NCI-H187 treated with DMSO at 0.1 percent for 48 hours (cell line): ENCODE data around the gene SYMPK.
A peak's percentile ranks its signal among the peaks of the same experiment; 100 is the strongest.
"Not testable (repeated sequence)": the region's sequence is repeated elsewhere in the genome, so short reads cannot be mapped to it uniquely, and the experiment has no call there.

Experiments used
- DNase-seq: peaks from one replicate; lab custom pipeline; 2025; lab: John Stamatoyannopoulos, UW

Gene SYMPK

DNA sequence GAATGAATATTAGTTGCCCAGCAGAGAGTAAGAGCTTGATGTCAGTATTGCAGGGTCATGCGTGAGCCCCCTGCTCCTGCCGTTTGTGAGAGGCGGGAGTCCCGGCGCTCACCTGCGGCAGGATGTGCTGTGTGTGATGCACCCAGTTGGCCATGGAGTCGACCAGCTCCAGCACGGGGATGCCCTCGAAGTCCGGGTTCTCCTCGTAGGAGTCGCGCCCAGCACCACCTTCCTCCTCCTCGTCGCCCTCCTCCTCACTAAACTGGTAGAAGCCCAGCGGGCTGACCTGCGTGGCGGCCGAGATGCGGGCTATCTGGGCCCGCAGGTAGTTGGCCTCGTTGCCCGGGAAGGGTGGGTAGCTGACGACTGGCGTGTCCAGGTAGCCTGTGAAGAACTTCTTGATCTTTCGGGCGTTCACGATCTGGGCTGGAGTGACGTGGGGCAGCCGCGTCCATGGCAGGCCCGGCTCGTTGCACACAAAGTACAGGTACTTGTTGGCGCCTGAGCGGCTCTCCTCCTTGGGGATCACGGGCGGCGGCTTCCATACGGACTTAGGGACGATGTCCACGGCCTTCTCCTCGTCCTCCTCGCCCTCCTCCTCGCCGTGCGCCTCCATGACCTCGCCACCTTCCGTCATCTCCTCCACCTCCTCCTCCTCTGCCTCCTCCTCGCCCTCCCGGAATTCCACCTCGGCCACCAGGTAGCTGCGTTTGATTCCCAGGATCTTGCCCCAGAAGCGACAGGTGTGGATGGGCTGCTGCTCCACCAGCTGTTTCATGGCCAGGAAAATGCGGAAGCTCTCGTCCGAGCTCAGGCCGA is 58.6 kb downstream of the SYMPK start:
- no peak for DNase-seq

DNA sequence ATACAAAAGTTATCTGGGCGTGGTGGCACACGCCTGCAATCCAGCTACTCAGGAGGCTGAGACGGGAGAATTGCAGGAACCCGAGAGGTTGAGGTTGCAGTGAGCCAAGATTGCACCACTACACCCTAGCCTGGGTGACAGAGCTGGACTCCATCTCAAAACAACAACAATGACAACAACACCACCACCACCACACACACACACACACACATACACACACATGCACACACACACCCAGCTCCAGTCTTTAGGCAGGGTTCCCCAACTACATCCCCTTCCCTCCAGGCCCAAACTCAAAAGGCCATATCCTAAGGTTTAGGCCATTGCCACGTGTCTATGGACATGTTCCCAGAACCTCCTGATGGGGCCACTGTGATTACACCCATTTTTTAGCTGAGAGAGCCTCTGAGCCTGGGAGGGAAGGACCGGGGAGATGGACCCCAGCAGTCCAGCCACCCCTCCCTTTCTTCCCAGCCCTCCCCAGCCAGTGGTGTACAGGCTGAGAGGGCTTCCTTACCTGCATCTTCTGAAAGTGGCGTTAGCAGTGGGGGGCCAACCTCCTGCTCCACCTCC is 61.3 kb downstream of the SYMPK start:
- no peak for DNase-seq

DNA sequence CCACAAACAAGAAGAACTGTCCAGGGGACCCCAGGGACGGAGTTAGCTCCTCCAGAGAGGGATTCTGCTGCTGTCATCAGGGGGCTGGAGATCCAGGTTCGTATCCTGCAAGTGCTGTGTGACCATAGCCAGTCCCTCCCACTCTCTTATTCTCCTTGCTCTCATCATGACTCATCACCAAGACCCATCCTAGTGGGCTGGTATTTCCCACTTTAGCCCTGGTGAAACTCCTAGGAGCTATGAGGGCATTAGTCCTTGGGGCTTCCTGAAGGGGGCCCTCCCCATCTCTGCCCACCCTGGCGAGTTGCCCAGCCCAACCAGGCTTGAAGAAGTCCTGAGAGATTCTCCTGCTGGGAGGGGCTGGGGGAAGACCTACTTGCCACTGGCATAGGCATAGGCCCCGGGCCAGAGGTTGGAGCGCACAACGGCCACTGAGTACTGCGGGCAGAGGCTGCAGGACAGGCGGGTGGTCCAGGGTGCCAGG is 62.8 kb downstream of the SYMPK start:
- DNase-seq: no peak

DNA sequence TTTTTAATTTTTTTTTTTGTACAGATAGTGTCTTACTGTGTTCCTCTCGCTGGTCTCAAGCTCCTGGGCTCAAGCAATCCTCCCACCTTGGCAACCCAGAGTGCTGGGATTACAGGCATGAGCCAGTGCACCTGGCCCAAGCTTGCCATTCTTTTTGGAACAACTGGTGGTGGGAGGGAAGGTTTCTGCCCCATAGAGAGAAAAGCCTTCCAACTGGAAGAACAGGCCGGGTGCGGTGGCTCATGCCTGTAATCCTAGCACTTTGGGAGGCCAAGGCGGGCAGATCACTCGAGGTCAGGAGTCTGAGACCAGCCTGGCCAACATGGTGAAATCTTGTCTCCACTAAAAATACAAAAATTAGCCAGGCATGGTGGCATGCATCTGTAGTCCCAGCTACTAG is 63.4 kb downstream of the SYMPK start:
- not testable (repeated sequence) for DNase-seq

DNA sequence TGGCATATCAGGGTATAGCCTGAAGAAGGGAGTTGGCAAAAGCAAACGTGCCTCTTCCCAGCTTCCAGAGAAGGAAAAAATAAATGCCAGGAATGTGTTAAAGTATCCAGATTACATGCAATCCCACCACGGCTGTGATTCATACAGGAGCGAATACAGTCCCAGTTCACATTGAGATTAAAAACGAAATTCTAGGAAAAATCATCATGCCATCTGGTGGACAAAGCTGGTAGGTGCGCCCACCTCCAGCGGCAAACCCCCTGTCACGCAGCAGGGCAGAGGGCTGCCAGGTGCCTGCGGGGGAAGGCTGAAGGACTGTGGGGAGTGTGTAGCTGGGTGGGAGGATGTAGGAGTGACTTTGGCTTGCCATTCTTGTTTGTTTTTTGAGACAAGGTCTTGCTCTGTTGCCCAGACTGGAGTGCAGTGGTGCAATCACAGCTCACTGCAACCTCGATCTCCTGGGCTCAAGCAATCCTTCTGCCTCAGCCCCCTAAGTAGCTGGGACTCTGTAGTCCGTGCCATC is 63.9 kb downstream of the SYMPK start:
- peak; percentile 30 for DNase-seq

DNA sequence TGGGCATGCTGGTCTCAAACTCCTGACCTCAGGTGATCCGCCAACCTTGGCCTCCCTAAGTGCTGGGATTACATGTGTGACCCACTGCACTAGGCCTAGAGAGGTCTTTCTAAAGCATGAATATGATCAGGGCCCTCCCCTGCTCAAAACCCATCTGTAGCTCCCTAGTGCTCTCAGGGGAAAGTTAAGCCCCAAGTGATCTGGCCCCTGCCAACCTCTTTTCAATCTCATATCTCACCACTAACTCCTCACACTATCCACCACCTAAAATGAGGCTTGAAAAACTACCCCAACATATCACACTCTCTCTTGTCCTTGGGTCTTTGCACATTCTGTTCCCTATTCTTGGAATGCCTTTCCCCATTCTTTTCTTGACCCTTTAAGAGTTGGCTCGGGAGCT is 68.3 kb downstream of the SYMPK start:
- no peak for DNase-seq

DNA sequence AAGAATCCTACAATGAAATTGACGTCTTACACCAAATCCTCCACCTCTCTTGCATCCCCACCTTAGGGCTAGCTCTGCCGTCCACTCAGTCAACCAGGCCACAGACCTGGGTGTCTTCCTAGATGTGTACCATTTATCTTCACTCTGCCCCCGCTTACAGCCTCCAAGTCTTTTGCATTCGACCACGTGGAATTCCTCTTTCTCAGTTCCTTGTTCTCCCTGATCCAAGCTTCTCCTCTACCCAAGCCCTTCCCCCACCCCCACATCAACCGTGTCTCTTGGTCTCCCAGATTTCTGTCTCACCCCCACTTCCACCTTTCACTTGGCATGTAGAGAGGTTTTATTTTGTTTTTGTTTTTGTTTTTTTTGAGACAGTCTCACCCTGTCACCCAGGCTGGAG is 69.1 kb downstream of the SYMPK start:
- DNase-seq: no peak

DNA sequence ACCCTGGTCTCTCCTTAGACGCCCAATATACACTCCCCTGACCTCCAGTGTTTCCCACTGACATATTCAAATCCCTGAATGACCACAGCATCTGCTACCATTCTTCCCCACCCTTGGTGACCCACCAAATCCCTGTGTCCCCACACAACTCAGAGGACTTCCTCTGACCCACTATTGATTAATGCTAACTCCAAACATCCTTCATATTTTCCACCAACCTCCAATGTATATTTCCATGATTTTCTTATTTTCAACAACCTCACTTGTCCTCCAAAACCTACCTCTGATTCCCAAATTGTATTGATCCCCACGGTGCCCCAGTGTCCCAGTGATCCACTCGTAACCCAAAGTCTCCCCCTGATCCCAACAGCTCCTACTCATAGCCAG is 69.8 kb downstream of the SYMPK start:
- DNase-seq: no peak

DNA sequence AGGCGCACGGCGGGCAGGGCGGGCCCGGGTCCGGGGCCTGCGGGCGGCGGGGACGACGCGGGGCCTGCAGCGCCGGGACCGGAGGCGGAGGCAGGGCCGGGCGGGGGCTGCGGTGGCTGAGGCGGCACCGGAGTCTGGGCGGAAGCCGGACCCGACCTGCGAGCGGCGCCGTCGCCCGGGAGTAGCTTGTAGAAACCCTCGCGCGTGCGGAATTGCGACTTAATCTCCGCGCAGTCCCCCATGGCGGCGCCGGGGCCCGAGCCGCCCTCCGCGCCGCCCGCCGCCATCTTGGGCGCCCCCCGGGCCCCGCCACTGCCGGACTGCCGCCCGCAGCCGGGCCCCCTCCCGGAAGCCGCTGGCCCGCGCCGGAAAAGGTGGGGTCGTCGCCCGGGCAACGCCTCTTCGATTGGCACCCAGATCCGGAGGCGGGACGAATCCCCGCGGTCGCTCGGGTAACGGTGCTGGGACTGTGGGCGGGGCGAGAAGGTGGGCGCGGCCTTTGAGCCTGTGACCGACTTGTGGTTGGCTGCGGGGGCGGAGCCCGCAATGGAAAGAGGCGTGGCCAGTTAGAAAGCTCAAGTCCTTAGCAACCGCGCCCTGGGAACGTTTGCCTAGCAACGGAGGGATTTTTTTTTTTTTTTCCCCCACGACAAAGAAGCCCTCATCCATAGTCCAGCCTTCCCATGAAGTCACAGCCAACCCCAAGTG is 70.3 kb downstream of the SYMPK start, which contains the start of gene DMWD:
DMWD (minus strand) TSS at position 376 of the 708 bp plus-strand sequence; CDS start at position 287, 89 bp downstream.
- peak; percentile 97 for DNase-seq

DNA sequence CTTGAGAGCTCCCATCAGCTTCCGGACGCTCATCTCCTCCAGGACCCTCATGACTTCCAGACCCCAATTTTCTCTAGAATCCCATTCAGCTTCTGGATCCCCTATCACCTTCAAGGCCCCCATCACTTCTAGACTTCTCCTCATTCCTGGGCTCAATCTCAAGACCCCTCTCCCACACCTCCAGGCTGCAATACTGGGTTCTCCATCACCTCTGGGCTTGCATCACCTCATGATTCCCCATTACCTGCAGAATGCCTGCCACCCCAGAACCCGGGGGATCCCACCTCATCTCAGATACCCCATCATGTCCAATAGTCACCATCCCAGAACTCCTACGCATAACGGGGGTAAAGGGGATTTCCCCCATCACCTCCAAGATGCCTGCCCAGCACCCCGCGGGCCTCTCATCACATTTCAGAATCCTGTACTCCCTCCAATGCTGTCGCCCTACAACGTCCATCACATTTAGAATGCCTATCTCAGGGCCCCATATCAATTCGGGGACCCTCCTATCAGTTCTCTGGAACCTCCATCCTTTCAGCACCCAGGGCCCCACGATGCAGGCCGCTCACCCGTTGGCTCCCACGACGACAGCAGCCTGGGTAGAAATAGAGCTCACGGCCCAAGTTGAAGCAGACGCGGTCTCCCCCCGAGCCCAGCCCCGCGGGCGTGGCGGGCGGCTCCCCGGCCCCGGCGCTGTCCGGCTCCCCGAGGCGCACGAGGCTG is 71.0 kb downstream of the SYMPK start:
- no peak for DNase-seq

DNA sequence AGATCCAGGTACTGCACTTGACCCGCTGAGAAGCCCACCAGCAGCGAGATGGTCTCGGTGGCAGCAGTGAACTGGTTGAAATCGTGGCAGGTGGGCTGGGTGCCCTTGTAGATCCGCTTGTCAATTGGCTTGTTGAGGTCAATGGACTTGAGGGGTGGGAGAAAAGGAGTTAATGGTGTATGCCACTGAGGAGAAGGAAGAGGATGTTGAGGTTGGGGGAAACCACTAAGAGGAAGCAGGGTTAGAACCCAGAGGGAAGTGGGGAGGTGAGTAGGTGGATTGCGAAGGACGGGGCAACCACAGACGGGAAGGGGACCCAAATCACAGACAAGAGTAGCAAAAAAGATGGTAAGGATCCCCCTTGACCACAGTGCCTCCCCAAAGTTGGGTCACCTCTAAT is 72.0 kb downstream of the SYMPK start:
- no peak for DNase-seq

DNA sequence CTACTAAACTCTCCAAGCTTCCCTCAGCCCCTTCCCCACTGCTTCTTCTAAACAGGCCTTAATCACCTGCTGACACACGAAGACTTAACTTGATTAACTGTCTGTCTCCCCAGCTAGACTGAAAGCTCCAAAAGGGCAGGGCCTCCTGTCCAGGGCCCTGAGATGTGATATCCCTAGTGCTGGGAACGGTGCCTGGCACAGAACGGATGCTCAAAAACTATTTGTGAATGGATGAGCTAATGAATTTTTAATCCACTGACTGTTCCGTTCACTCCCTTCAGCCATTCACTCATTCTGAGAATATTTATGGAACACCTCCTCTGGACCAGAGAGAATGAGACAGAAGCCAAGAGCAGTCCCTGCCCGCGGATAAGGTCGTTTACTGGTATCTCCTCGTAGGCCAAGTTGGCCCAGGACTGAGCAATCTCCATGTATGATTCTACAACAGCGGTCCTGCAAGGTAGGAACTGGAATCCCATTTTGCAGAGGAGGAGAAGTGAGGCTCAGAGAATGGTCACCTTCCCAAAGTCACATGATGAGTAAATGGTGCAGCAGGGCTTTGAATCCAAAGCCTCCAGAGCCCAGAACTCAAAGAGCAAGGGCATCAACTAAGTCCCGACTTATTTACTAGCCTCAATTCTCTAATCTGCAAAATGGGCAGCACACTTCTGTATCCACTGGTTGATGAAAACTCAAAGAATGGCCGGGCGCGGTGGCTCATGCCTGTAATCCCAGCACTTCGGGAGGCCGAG is 73.7 kb downstream of the SYMPK start:
- DNase-seq: no peak

DNA sequence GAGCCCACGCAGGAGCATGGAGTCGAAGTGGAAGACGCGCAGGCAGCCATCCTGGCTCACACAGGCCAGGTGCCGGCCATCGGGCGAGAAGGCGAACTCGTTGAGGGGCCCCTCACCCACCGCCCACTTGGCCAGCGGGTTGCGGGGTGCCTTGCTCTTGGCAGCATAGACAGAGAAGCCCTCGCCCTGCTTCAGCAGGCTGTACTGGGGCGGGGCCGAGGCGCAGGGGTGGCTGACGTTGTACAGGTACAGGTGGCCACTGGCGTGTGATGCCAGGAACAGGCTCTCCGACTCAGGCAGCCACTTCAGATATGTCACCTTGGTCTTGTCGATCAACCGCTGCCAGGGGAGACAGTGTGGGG is 76.4 kb downstream of the SYMPK start:
- DNase-seq: no peak

DNA sequence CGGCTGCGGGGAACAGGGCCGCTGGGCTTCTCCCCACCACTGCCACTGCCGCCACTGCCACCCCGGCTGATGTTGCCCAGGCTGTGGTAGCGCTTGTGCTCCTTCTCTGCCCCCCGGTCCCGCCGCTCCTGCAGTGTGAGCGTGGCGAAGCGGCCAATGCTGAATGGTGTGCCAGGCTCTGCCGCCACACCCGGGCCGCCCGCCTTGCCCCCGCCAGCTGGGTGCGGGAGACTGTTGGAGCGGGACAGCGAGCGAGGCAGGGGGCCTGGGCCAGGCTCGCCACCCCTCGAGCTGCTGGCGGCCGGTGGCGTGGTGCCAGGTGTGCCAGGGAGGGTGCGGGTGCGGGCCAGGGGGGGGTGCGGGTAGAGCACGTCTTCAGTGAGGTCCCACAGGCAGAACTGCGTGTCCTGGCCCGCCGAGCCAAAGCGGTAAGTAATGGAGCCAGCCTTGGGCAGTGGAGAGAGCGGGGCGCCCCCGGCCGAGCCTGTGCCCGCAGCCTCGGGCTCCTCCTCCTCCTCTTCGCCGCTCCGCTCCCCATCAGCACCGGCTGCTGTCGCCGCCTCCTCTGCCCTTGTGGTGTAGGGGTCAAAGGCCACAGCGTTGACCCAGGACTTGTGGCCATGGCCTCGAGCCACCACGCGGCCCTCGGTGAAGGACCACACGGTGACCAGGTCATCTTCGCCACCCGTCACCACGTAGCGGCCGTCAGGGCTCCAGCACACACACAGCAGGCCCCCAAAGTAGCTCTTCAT is 77.0 kb downstream of the SYMPK start:
- DNase-seq: no peak

DNA sequence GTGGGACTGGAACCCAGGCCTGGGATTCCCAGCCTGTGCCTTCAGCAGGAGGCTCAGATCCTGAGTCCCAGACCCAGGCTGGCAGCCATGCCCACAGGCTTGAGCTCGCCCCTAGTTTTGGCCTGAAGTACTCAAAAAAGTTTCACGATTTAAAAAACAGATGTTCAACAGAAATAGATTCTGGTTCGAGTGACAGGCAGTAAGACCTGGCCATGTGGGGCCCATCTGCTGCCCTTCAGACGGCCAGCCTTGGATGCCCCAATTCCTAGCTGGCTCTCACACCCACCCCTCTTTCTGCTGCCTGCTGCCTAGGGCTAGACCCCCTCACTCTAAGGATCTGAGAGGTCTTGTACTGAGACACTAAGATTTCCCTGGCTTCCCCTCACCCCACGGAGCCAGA is 77.8 kb downstream of the SYMPK start:
- DNase-seq: no peak

DNA sequence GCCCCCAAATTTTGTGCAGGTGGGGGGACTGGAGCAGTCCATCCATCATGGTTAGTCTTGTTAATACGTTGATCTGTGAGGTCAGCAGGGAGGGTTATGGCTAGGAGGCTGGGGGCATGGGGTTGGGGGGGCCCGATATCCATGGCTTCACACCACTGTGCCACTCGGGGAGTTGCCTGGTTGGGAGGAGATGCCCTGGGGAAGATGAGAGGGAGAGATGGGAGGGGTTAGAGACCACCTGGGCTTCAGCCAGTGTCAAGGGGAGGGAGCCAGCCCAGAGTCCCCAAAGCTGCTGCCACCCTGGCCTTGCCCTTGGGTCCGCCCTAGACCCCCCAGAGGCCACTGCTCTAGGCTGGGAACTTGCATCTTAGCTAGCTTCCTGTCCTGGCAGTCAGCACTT is 78.9 kb downstream of the SYMPK start:
- no peak for DNase-seq

DNA sequence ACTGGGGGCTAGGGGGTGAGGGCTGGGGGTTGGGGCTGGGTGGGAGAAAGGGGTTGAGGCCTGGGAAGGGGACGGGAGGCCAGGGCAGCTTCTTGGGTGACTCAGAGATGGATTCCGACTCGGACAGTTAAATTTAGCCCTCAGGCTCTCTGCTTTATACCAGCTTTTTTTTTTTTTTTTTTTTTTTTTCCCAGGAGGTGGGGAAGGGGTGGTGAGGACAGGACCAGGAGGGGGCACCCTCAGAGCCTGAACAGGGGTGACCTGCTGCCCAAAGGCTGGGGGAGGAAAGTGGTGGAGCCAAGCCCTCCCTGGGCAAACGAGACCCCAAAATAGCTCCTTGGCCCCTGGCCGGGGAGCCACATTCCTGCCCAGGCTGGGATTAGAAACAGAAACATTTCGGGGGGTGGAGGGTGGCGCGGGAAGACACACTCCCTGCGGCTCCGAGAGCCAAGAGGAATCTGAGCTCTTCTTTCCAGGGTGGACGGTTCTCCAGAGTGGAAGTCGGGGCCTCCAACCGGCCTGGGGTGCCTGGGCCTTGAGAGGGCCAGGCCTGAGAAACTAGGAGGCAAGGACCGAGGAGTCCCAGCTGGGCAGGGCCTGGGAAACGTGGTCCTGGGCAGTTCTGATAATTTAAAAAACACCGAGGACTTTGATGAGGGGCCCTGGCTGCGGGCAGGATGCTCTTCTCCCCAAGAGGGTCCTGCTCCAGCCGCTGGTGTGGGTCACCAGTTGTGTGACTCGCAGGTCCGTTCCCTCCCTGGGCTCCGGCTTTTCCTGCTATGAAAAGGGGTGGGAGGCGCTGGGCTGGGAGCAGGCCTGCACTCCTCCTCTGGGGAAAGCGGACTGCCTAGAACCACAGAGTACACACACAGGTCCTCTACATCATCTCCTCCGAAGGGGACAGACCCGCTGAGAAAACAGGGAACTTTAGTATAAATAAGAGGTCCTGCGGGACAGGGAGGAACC is 79.8 kb downstream of the SYMPK start:
- DNase-seq: no peak

DNA sequence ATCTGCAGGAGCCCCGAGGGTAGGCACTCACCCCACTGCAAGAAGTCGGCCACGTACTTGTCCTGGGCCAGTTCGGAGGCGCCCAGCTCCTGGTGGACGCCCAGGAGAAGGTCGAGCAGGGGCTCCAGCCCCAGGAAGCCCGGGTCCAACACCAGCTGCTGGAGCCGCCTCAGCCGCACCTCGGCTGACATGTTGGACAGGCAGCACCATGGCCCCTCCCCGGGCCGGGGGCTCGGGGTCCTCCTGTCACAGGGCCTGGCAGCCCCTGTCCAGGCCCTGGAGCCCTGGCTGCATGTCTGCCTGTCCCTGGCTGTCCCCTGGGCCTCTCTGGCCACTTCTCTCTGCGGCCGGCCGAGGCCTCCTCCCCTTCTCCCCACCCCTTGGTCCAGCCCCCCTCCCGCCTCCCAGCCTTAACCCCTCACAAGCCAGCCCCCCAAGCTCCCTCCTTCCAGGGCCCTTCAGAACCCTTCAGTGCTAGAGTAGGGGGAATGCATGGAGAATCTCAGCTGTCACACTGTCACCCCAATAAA is 80.7 kb downstream of the SYMPK start, which contains the start of gene DMPK:
DMPK (minus strand) TSS at position 329 of the 530 bp plus-strand sequence; CDS start at position 191, 138 bp downstream.
- DNase-seq: no peak
